ENCODE results near the gene ENAH.

ENAH gene

GRCh38 chr1:225602590-225603206 is 50.2 kb downstream of the ENAH start:
- Histone ChIP-seq H3K9me3 (ENCODE audit: control insufficient read depth, insufficient read depth, low read length) (no peaks in the 10 kb centered on the region), H3K36me3 (ENCODE audit: control insufficient read depth, low read length) (no peaks in the 10 kb centered on the region), H3K79me2 (ENCODE audit: control insufficient read depth, low read length) (no peaks in the 10 kb centered on the region), H4K20me1 (ENCODE audit: control insufficient read depth, insufficient read depth, low read depth, low read length) (no peaks in the 10 kb centered on the region), H3K4me2 (ENCODE audit: low read length) (no peak overlapping the region), H3F3A (ENCODE audit: control insufficient read depth, insufficient read depth) (no peaks in the 10 kb centered on the region), H3K4me3 (ENCODE audit: low read length) (no peak overlapping the region), H3K27ac (ENCODE audit: low read depth, low read length) (no peak overlapping the region), H3K27me3 (ENCODE audit: control insufficient read depth, low read length) (peaks cover 4% of the 10 kb centered on the region; the same call in 1 of the 2 replicates), H3K9me2 (replicated peaks; ENCODE audit: control insufficient read depth, low read length) (no peaks in the 10 kb centered on the region), H3K4me1 (ENCODE audit: control insufficient read depth, low read length) (no peaks in the 10 kb centered on the region)
- TF ChIP-seq, protein P1, sequence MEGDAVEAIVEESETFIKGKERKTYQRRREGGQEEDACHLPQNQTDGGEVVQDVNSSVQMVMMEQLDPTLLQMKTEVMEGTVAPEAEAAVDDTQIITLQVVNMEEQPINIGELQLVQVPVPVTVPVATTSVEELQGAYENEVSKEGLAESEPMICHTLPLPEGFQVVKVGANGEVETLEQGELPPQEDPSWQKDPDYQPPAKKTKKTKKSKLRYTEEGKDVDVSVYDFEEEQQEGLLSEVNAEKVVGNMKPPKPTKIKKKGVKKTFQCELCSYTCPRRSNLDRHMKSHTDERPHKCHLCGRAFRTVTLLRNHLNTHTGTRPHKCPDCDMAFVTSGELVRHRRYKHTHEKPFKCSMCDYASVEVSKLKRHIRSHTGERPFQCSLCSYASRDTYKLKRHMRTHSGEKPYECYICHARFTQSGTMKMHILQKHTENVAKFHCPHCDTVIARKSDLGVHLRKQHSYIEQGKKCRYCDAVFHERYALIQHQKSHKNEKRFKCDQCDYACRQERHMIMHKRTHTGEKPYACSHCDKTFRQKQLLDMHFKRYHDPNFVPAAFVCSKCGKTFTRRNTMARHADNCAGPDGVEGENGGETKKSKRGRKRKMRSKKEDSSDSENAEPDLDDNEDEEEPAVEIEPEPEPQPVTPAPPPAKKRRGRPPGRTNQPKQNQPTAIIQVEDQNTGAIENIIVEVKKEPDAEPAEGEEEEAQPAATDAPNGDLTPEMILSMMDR (IDR thresholded peaks at IDR 0.05; ENCODE audit: low read depth, low read length, poor library complexity, severe bottlenecking) = no peak
- TF ChIP-seq EZH2phosphoT487 (IDR thresholded peaks at IDR 0.05; ENCODE audit: borderline replicate concordance, low read length) = no peak

DNA sequence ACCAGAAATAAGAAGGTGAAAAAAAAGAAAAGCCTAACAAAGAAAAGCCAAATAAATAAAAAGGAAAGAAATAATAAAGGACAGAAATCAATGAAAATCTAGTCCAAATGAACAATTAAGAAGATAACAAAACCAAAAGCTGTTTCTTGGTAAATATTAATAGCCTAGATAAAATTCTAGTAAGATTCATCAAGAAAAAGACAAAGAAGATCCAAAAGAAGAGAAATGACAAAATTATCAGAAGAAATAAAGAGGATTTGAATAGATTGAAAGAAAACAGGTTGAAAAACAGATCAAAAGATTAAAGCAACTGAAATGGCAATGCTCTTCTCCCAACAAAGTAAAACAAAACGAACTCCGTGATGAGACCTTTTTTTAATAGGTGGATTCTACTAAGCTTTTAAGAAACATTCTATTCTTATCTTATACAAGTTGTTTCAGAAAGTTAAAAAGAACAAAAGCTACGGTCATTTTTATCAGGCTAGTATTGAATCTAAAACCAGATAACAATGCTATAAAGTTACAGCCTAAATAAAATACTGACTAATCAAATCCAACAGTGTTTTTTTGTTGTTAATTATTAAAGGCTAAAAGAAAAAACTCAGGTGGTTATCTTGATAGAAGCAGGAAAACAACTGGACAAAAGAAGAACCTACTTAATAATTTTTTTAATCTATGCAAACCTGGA is 50.9 kb downstream of the ENAH start:
- Histone ChIP-seq H3K4me1 (ENCODE audit: control insufficient read depth, low read length) (no peaks in the 10 kb centered on the region), H3K36me3 (ENCODE audit: control insufficient read depth, low read length) (no peaks in the 10 kb centered on the region), H3K4me3 (ENCODE audit: low read length) (no peak overlapping the region), H3K9me2 (replicated peaks; ENCODE audit: control insufficient read depth, low read length) (no peaks in the 10 kb centered on the region), H3K79me2 (ENCODE audit: control insufficient read depth, low read length) (no peaks in the 10 kb centered on the region), H3F3A (ENCODE audit: control insufficient read depth, insufficient read depth) (no peaks in the 10 kb centered on the region), H3K27me3 (ENCODE audit: control insufficient read depth, low read length) (peaks cover 4% of the 10 kb centered on the region; the same call in 1 of the 2 replicates), H4K20me1 (ENCODE audit: control insufficient read depth, insufficient read depth, low read depth, low read length) (no peaks in the 10 kb centered on the region), H3K27ac (ENCODE audit: low read depth, low read length) (no peak overlapping the region), H3K4me2 (ENCODE audit: low read length) (no peak overlapping the region), H3K9me3 (ENCODE audit: control insufficient read depth, insufficient read depth, low read length) (no peaks in the 10 kb centered on the region)
- TF ChIP-seq, protein P1 (IDR thresholded peaks at IDR 0.05; ENCODE audit: low read depth, low read length, poor library complexity, severe bottlenecking) = no peak
- no peak for TF ChIP-seq EZH2phosphoT487 (IDR thresholded peaks at IDR 0.05; ENCODE audit: borderline replicate concordance, low read length)

DNA sequence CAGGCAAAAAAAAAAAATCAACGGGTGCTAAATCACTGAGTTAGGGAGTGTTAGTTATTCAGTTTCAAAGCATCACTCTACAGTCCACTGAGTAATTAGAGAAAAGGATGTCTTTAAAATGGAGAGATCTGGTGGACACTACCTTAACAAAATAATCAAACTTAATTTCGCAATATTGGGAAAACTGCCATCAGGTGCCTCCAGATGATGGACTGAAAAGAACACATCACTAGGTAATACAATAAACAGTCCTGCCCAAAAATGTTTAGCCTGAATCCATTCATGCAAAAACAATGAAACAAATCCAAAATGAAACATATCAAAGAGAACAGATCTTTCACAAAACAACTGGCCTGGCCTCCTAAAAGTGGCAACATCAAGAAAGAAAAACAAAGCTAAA is 54.1 kb downstream of the ENAH start:
- Histone ChIP-seq H3K79me2 (ENCODE audit: control insufficient read depth, low read length) (no peaks in the 10 kb centered on the region), H4K20me1 (ENCODE audit: control insufficient read depth, insufficient read depth, low read depth, low read length) (no peaks in the 10 kb centered on the region), H3K4me3 (ENCODE audit: low read length) (no peak overlapping the region), H3K4me2 (ENCODE audit: low read length) (no peak overlapping the region), H3K27ac (ENCODE audit: low read depth, low read length) (no peak overlapping the region), H3K9me2 (replicated peaks; ENCODE audit: control insufficient read depth, low read length) (no peaks in the 10 kb centered on the region), H3K36me3 (ENCODE audit: control insufficient read depth, low read length) (no peaks in the 10 kb centered on the region), H3K4me1 (ENCODE audit: control insufficient read depth, low read length) (no peaks in the 10 kb centered on the region), H3F3A (ENCODE audit: control insufficient read depth, insufficient read depth) (no peaks in the 10 kb centered on the region), H3K9me3 (ENCODE audit: control insufficient read depth, insufficient read depth, low read length) (no peaks in the 10 kb centered on the region), H3K27me3 (ENCODE audit: control insufficient read depth, low read length) (peaks cover 9% of the 10 kb centered on the region; the same call in 1 of the 2 replicates)
- no peak for TF ChIP-seq EZH2phosphoT487 (IDR thresholded peaks at IDR 0.05; ENCODE audit: borderline replicate concordance, low read length)
- TF ChIP-seq, protein P1 (IDR thresholded peaks at IDR 0.05; ENCODE audit: low read depth, low read length, poor library complexity, severe bottlenecking) = no peak
